ENCODE data around the gene MCM9.

The MCM9 gene

DNA sequence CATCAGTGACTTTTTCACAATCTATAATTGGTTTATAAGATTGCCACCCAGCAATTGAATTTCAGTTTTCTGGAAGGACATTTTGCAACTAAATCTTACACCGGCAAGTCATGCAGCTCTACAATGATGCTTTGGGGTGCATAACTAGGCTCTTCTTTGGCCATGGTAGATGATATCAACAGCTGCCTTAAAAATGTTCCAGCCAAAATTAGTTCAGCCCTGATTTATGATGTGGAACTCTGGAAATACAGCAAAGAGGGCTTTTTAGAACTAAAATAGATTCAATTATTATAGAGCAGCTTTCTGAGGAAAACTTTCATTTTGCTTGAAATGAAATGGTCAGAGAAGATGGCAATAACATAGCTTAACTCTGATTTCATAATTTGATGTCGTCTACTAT, 18.4 kb upstream of the MCM9 start:
- no peak for DNase-seq (ENCODE audit: low spot score)
- no peak overlapping the region for H3K27ac Mint-ChIP-seq
- H3K36me3 Mint-ChIP-seq (ENCODE audit: low read depth): no peaks in the 10 kb centered on the region
- peaks cover 15% of the 10 kb centered on the region for H3K27me3 Mint-ChIP-seq (ENCODE audit: low read depth)
- H3K9me3 Mint-ChIP-seq: no peaks in the 10 kb centered on the region
- peaks cover 3% of the 10 kb centered on the region for H3K4me1 Mint-ChIP-seq (ENCODE audit: low read depth)
- no peak overlapping the region for H3K4me3 Mint-ChIP-seq

DNA sequence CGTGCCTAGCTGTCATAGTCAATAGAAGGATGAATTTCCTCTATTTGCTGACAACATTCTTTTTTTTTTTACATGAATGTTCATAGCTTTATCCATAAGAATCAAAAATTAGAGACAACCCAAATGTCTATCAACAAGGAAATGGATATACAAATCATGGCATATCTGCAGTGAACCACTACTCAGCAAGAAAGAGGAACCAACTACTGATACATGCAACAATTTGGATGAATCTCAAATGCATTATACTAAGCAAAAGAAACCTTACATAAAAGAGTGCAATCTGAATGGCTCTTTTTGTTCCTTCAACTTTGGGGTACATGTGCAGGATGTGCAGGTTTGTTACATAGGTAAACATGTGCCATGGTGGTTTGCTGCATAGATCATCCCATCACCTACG, 17.7 kb upstream of the MCM9 start:
- no peaks in the 10 kb centered on the region for H3K9me3 Mint-ChIP-seq
- H3K4me3 Mint-ChIP-seq: no peak overlapping the region
- peaks cover 15% of the 10 kb centered on the region for H3K27me3 Mint-ChIP-seq (ENCODE audit: low read depth)
- no peaks in the 10 kb centered on the region for H3K36me3 Mint-ChIP-seq (ENCODE audit: low read depth)
- no peak for DNase-seq (ENCODE audit: low spot score)
- H3K27ac Mint-ChIP-seq: no peak overlapping the region
- H3K4me1 Mint-ChIP-seq (ENCODE audit: low read depth): no peaks in the 10 kb centered on the region

DNA sequence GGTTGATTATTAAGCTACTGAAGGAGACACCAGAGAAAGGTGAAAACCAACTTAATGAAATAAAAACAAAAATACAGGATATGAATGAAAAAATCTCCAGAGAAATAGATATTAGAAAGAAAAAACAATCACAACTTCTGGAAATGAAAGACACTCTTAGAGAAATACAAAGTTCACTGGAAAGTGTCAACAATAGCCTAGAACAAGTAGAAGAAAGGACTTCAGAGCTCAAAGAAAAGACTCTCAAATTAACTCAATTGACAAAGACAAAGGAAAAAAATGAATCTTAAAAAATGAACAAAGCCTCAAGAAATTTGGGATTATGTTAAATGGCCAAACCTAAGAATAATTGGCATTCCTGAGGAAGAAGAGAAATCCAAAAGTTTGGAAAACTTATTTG, 10.3 kb upstream of the MCM9 start:
- H3K9me3 Mint-ChIP-seq: peaks cover 33% of the 10 kb centered on the region
- no peak overlapping the region for H3K4me3 Mint-ChIP-seq
- no peak overlapping the region for H3K27ac Mint-ChIP-seq
- H3K4me1 Mint-ChIP-seq (ENCODE audit: low read depth): no peaks in the 10 kb centered on the region
- H3K27me3 Mint-ChIP-seq (ENCODE audit: low read depth): peaks cover 5% of the 10 kb centered on the region
- no peak for DNase-seq (ENCODE audit: low spot score)
- H3K36me3 Mint-ChIP-seq (ENCODE audit: low read depth): peaks cover 2% of the 10 kb centered on the region

DNA sequence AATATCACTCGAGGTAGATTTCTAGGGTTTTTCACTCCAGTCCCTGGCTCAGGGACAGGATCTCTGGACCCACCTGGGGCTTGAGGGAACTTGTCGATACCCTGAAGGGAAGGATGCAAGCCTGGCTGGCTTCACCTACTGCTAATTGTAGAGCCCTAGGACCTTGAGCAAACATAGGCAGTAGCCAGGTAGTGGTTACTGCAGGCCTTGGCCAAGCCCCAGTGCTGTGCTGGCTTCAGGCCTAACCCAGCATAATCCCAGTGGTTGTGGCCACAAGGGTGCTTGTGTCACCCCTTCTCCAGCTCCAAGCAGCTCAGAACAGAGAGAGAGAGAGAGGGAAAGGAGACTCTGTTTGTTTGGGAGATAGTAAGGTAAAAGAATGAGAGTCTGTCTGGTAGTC, 5.8 kb upstream of the MCM9 start:
- peaks cover 6% of the 10 kb centered on the region for H3K4me1 Mint-ChIP-seq (ENCODE audit: low read depth)
- peaks cover 11% of the 10 kb centered on the region for H3K36me3 Mint-ChIP-seq (ENCODE audit: low read depth)
- no peak overlapping the region for H3K27ac Mint-ChIP-seq
- H3K4me3 Mint-ChIP-seq: no peak overlapping the region
- no peak for DNase-seq (ENCODE audit: low spot score)
- H3K27me3 Mint-ChIP-seq (ENCODE audit: low read depth): no peaks in the 10 kb centered on the region
- peaks cover 36% of the 10 kb centered on the region for H3K9me3 Mint-ChIP-seq

DNA sequence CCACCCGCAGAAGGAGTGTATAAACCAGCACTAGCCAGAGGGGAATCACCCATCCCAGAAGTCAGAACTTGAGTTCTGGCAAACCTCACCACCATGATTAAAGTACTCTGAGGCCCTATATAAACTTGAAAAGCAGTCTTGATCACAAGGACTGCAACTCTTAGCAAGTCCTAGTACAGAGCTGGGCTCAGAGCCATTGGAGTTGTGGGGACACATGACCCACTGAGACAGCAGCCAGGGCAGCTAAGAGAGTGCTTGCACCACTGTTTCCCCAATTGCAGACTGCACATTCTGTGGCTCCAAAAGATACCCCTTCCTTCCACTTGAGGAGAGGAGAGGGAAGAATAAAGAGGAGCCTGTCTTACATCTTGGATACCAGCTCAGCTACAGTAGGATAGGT, 4.7 kb upstream of the MCM9 start:
- no peak overlapping the region for H3K4me3 Mint-ChIP-seq
- peaks cover 9% of the 10 kb centered on the region for H3K36me3 Mint-ChIP-seq (ENCODE audit: low read depth)
- DNase-seq (ENCODE audit: low spot score): no peak
- H3K9me3 Mint-ChIP-seq: peaks cover 26% of the 10 kb centered on the region
- peaks cover 13% of the 10 kb centered on the region for H3K4me1 Mint-ChIP-seq (ENCODE audit: low read depth)
- H3K27me3 Mint-ChIP-seq (ENCODE audit: low read depth): no peaks in the 10 kb centered on the region
- no peak overlapping the region for H3K27ac Mint-ChIP-seq

DNA sequence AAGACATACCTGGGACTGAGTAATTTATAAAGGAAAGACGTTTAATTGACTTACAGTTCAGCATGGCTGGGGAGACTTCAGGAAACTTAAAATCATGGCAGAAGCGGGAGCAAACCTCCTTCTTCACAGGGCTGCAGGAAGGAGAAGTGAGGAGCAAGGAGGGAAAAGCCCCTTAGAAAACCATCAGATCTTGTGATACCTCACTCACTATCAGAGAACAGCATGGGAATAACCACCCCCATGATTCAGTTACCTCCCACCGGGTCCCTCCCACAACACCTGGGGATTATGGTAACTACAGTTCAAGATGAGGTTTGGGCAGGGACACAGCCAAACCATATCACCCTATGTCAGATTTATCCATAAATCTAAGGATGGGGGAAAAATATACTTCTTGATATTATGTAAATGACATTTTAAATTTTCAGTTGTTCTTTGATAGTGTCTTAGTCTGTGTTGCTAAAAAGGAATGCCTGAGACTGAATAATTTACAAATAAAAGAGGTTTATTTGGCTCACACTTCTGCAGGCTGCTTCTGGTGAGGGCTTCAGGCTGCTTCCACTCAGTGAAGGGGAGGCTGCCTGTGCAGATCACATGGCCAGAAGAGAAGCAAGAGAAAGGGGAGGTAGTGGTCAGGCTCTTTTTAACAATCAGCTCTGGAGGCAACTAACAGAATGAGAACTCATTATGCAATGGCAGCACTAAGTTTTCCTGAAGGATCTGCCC, 1.2 kb upstream of the MCM9 start:
- H3K27me3 Mint-ChIP-seq (ENCODE audit: low read depth): no peaks in the 10 kb centered on the region
- peak overlapping the region; percentile 91 for H3K27ac Mint-ChIP-seq
- H3K36me3 Mint-ChIP-seq (ENCODE audit: low read depth): peaks cover 12% of the 10 kb centered on the region
- peaks cover 7% of the 10 kb centered on the region for H3K9me3 Mint-ChIP-seq
- H3K4me3 Mint-ChIP-seq: peak overlapping the region; percentile 89
- no peak for DNase-seq (ENCODE audit: low spot score)
- peaks cover 23% of the 10 kb centered on the region for H3K4me1 Mint-ChIP-seq (ENCODE audit: low read depth)

DNA sequence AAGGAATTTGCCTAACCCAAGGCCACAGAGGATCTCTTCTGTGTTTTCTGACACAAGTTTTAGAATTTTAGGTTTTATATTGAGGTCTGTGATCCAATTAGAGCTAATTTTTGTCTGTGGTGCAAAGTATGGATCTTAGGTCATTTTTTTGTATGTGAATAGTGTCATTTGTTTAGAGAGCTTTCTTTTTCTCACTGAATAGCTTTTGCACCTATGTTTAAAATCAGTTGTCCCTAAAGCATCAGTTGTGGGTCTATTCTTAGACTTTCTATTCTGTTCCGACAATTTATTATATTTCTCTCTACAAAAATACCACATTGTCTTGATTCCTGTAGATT, 341 bp upstream of the MCM9 start:
- Mint-ChIP-seq H3K36me3 (ENCODE audit: low read depth) (peaks cover 18% of the 10 kb centered on the region), H3K4me3 (peak overlapping the region; percentile 89), H3K27ac (peak overlapping the region; percentile 91), H3K9me3 (peaks cover 4% of the 10 kb centered on the region), H3K27me3 (ENCODE audit: low read depth) (no peaks in the 10 kb centered on the region), H3K4me1 (ENCODE audit: low read depth) (peaks cover 26% of the 10 kb centered on the region)
- DNase-seq (ENCODE audit: low spot score): no peak

DNA sequence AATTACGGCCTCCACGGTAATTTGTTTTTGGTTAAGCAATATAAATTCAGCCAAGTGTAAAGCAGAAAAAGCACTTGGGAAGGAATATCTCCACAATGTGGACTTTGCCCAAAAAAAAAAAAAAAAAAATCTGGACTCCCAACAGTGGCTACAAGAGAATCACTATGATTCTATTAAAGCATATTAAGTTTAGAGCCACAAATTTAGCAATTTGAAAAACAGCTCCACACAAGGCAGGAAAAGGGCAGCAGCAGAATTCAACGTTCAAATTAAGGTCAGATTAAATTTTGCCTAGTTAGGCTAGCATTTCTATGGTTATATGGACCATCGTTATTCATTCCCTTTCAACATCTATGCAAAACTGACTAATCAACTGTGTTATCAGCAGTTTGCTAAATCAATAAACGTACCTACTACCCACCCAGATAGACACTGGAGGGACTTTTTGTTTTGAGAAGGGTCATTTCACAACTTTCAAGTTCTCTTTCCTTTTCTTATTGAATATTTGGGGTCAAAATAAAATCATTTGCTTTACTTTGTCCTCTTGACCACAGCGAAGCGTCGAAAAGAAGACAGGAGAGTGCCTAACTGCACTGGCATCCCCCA, 1.0 kb downstream of the MCM9 start:
- Mint-ChIP-seq H3K4me3 (peak overlapping the region; percentile 89), H3K27ac (peak overlapping the region; percentile 90)
- DNase-seq (ENCODE audit: low spot score): no peak

DNA sequence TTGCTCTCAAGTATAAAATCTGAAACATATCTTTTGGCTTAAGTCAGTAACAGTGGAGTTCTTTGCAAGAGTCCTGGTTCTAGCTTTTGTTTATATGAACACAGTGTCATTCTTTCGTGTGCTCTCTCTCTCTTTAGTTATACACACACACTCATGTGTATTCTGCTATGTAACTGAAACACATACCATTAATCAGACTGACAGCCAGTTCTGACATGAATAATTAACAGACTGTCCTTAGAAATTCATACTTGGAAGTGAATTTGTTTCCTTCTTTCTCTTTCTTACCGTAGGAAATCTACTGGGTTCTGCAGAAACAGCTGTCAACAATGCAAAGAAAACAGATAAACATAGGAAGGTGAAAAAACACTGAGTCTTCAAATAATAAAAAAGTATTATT, 2.5 kb downstream of the MCM9 start:
- Mint-ChIP-seq H3K9me3 (peaks cover 4% of the 10 kb centered on the region), H3K4me3 (no peak overlapping the region), H3K4me1 (ENCODE audit: low read depth) (peaks cover 25% of the 10 kb centered on the region), H3K36me3 (ENCODE audit: low read depth) (peaks cover 20% of the 10 kb centered on the region), H3K27me3 (ENCODE audit: low read depth) (no peaks in the 10 kb centered on the region), H3K27ac (no peak overlapping the region)
- no peak for DNase-seq (ENCODE audit: low spot score)

More for the DNA sequence above, 1.0 kb downstream of the MCM9 start:
- peaks cover 4% of the 10 kb centered on the region for H3K9me3 Mint-ChIP-seq
- H3K27me3 Mint-ChIP-seq (ENCODE audit: low read depth): no peaks in the 10 kb centered on the region
- peaks cover 16% of the 10 kb centered on the region for H3K36me3 Mint-ChIP-seq (ENCODE audit: low read depth)
- H3K4me1 Mint-ChIP-seq (ENCODE audit: low read depth): peaks cover 26% of the 10 kb centered on the region

DNA sequence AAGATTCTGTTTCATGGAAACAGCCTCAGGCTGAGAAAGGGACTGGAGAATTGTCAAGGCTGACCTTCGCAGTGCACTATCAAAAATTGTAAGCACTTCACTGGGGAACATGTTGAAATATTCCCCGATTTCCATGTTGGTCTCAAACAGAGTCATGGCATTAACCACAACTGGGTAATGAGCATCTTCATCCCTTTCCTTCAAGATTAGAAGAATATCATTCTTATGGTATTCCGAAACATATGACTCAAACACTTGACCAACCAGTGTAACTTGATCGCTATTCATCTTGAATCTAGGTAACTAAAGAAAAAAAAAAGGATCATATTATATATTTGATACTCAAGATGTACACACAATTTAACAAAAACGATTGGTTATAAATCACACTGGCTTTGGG, 3.5 kb downstream of the MCM9 start:
- Mint-ChIP-seq H3K9me3 (no peaks in the 10 kb centered on the region), H3K4me1 (ENCODE audit: low read depth) (peaks cover 21% of the 10 kb centered on the region), H3K27me3 (ENCODE audit: low read depth) (no peaks in the 10 kb centered on the region), H3K27ac (no peak overlapping the region), H3K4me3 (no peak overlapping the region), H3K36me3 (ENCODE audit: low read depth) (peaks cover 19% of the 10 kb centered on the region)
- DNase-seq (ENCODE audit: low spot score): no peak

DNA sequence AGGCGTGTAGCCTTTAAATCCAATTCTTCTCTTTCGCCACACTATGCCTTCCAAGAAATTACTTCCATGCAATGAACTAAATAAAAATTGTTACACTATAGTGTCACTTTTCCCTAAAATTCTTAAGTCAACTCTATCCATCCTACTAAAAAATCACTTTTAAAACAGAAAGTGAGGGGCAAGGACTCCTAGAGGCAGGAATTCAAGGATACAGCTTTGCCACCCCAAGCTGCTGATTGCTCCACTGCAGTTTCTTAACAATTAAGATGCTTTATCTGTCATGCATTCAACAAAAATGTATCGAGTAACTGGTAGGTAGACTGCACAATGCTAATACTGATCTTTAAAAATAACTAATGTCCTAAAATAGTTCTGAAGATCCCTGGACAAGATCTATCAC, 4.3 kb downstream of the MCM9 start:
- Mint-ChIP-seq H3K27ac (no peak overlapping the region), H3K4me3 (no peak overlapping the region), H3K9me3 (no peaks in the 10 kb centered on the region), H3K4me1 (ENCODE audit: low read depth) (peaks cover 18% of the 10 kb centered on the region), H3K36me3 (ENCODE audit: low read depth) (peaks cover 22% of the 10 kb centered on the region), H3K27me3 (ENCODE audit: low read depth) (no peaks in the 10 kb centered on the region)
- DNase-seq (ENCODE audit: low spot score): no peak

DNA sequence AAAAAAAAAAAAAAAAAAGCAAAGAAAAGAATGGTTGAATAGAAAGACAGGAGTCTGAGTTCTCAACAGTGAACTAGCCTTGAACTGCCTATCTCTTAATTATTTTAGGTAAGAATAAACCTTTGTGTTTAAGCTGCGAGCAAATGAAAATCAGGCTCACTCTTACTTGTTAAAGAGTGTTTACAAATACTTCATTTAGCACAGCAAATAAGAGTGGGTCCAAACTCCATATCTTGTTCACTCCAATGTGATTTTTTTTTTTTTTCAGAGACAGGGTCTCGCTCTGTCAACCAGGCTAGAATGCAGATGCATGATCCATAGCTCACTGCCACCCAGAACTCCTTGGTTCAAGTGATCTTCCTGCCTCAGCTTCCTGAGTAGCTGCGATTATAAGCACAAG, 11.9 kb downstream of the MCM9 start:
- Mint-ChIP-seq H3K27me3 (ENCODE audit: low read depth) (no peaks in the 10 kb centered on the region), H3K36me3 (ENCODE audit: low read depth) (peaks cover 48% of the 10 kb centered on the region), H3K4me1 (ENCODE audit: low read depth) (no peaks in the 10 kb centered on the region), H3K27ac (no peak overlapping the region), H3K9me3 (no peaks in the 10 kb centered on the region), H3K4me3 (no peak overlapping the region)
- DNase-seq (ENCODE audit: low spot score): no peak

DNA sequence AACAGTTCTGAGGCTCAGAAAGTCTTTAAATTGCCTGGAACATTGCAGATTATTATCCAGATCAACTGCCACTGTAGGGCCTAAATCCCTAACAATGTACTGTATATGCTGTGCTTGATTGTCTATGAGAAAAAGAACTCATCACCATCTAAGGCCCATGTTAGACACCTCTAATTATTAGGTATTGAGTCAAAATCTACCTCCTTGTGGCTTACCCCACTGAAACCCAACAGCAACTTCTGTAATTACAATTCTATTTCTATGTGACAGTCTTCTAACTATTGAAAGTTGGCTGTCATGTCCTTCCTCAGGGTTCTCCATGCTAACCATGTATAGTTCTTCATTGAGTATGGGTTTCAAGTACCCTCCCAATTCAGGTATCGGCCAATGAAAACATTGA, 13.9 kb downstream of the MCM9 start:
- Mint-ChIP-seq H3K36me3 (ENCODE audit: low read depth) (peaks cover 39% of the 10 kb centered on the region), H3K27ac (no peak overlapping the region), H3K27me3 (ENCODE audit: low read depth) (no peaks in the 10 kb centered on the region), H3K9me3 (no peaks in the 10 kb centered on the region), H3K4me1 (ENCODE audit: low read depth) (no peaks in the 10 kb centered on the region), H3K4me3 (no peak overlapping the region)
- no peak for DNase-seq (ENCODE audit: low spot score)

DNA sequence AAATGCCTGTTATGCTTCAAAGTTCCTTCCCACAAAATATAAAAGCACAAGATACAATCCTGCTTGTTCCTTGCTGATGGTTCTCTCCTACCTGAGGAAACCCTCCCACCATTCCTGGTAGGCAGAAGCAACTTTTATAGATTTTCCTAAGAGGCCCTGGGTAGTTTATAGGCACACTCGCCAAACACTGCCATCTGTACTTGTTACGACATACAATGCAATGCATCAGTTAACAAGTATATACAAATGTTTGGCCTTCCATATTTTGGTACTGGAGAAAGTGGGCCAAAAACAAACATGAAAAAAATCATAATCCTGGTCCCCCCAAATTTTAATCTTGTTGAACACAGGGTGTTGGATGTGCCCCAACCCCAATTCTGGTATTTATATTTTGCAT, 16.6 kb downstream of the MCM9 start:
- Mint-ChIP-seq H3K4me1 (ENCODE audit: low read depth) (no peaks in the 10 kb centered on the region), H3K27ac (no peak overlapping the region), H3K36me3 (ENCODE audit: low read depth) (peaks cover 42% of the 10 kb centered on the region), H3K27me3 (ENCODE audit: low read depth) (no peaks in the 10 kb centered on the region), H3K9me3 (no peaks in the 10 kb centered on the region), H3K4me3 (no peak overlapping the region)
- no peak for DNase-seq (ENCODE audit: low spot score)

Data from T-helper 2 cell treated with Interferon-gamma antibody and Interleukin-4, amounts not matched to agents 5 μg/mL and 100 μg/mL, for 36 hours (primary cell).